ENCODE data around the gene TMEM161A. TPM values are rescaled to one million over a fixed set of nuclear protein-coding genes. Genes with fewer than 3 reads are reported as not detected.

TMEM161A gene
- total and polyA plus RNA-seq, 2 experiments from 2014 or later = 38.9 to 59.5 TPM

- Histone ChIP-seq H3K9me2 (ENCODE audit: insufficient read depth) (no peaks in the 10 kb centered on the region), H3K36me3 (ENCODE audit: insufficient read depth) (no peaks in the 10 kb centered on the region), H3K4me1 (ENCODE audit: insufficient read depth) (no peaks in the 10 kb centered on the region), H3K27me3 (ENCODE audit: insufficient read depth) (no peaks in the 10 kb centered on the region), H4K20me1 (replicated peaks; ENCODE audit: insufficient read depth) (no peaks in the 10 kb centered on the region), H3K27ac (ENCODE audit: low read depth) (no peak overlapping the region), H2AFZ (no peak overlapping the region), H3K79me2 (replicated peaks; ENCODE audit: insufficient read depth) (no peaks in the 10 kb centered on the region), H3K4me2 (no peak overlapping the region), H3F3A (replicated peaks; ENCODE audit: low read depth) (peaks cover 6% of the 10 kb centered on the region; the same call in 1 of the 2 replicates), H3K4me3 (no peak overlapping the region)
- no peak for DNase-seq (ENCODE audit: low spot score)
- peaks cover 3% of the 10 kb centered on the region; the same call in 1 of the 3 replicates for H3K36me3 Mint-ChIP-seq (ENCODE audit: low read depth)
- H3K4me1 Mint-ChIP-seq = peaks cover 3% of the 10 kb centered on the region; the same call in 2 of the 3 replicates
- H3K9me3 Mint-ChIP-seq = no peaks in the 10 kb centered on the region; the same call in 2 of the 3 replicates
- H3K4me3 Mint-ChIP-seq = no peak overlapping the region
- TF ChIP-seq CREB1 (CRISPR knock-in tag; IDR thresholded peaks at IDR 0.05; ENCODE audit: low read depth) (no peak), ETS1 (IDR thresholded peaks at IDR 0.05) (no peak), ZNF114 (CRISPR knock-in tag; IDR thresholded peaks at IDR 0.05) (no peak), STAT1 (IDR thresholded peaks at IDR 0.05; ENCODE audit: unreplicated experiment) (no peak), EZH2phosphoT487 (IDR thresholded peaks at IDR 0.05; ENCODE audit: unreplicated experiment) (no peak), POLR2AphosphoS5 (IDR thresholded peaks at IDR 0.05; ENCODE audit: low read depth) (no peak), ZNF462 (CRISPR knock-in tag; IDR thresholded peaks at IDR 0.05) (no peak), NANOG (IDR thresholded peaks at IDR 0.05; ENCODE audit: borderline replicate concordance) (no peak), EZH2 (IDR thresholded peaks at IDR 0.05; ENCODE audit: low read depth, unreplicated experiment) (no peak), ZNF331 (CRISPR knock-in tag; IDR thresholded peaks at IDR 0.05; ENCODE audit: low read depth) (no peak), REST (IDR thresholded peaks at IDR 0.05; ENCODE audit: unreplicated experiment) (no peak), CTCF (conservative IDR thresholded peaks at IDR 0.05; ENCODE audit: low read depth in 2 of 2) (no peak), JUNB (IDR thresholded peaks at IDR 0.05; ENCODE audit: unreplicated experiment) (no peak)
- peaks cover 37% of the 10 kb centered on the region for H3K27me3 Mint-ChIP-seq (ENCODE audit: insufficient read depth, low read depth, poor library complexity)
- H3K27ac Mint-ChIP-seq = no peak overlapping the region
- ATAC-seq = no peak
Measured at GRCh38 chr19:19142347-19142746, 4.1 kb upstream of the TMEM161A start.

Data from GM23338 (cell line).